KMS-11 (cell line): ENCODE measurements around the gene MYOZ3.

Experiments
- H2AFZ ChIP-seq: fragments of 200-600 bp; sonication (generic); 2 replicates; pipeline ENCODE4 v1.6.1; 2016; ENCODE audit warnings: antibody characterized with exemption, mixed run types, low read depth
- H3K27ac ChIP-seq: fragments of 200-600 bp; sonication (generic); 2 replicates; pipeline ENCODE4 v1.6.1; 2016; ENCODE audit warnings: mild to moderate bottlenecking, mixed run types
- H3K27me3 ChIP-seq: fragments of 200-600 bp; sonication (generic); 2 replicates; pipeline ENCODE4 v1.6.1; 2017; ENCODE audit warnings: mild to moderate bottlenecking, low read depth, mixed run types, moderate library complexity; ENCODE audit not compliant: insufficient read depth
- H3K36me3 ChIP-seq: fragments of 200-600 bp; sonication (generic); 2 replicates; pipeline ENCODE4 v1.6.1; 2017; ENCODE audit warnings: mild to moderate bottlenecking, mixed run types; ENCODE audit not compliant: insufficient read depth
- H3K4me1 ChIP-seq: fragments of 200-600 bp; sonication (generic); 2 replicates; pipeline ENCODE4 v1.6.1; 2016; ENCODE audit warnings: mild to moderate bottlenecking, low read depth, mixed run types; ENCODE audit not compliant: poor library complexity, severe bottlenecking
- H3K4me2 ChIP-seq: fragments of 200-600 bp; sonication (generic); 2 replicates; pipeline ENCODE4 v1.7.0; 2016; ENCODE audit warnings: mild to moderate bottlenecking, mixed run types
- H3K4me3 ChIP-seq: fragments of 200-600 bp; sonication (generic); IDR thresholded peaks from 2 replicates; pipeline ENCODE4 v1.6.1; 2017; ENCODE audit warnings: low read depth, low read length, mixed read lengths; ENCODE audit not compliant: insufficient read depth
- H3K79me2 ChIP-seq: fragments of 200-600 bp; sonication (generic); 2 replicates; pipeline ENCODE4 v1.6.1; 2016; ENCODE audit warnings: low read depth, mixed run types; ENCODE audit not compliant: insufficient read depth
- H3K9ac ChIP-seq: fragments of 200-600 bp; sonication (generic); 2 replicates; pipeline ENCODE4 v1.6.1; 2016; ENCODE audit warnings: mild to moderate bottlenecking, mixed run types
- H4K20me1 ChIP-seq: fragments of 200-600 bp; sonication (generic); 2 replicates; pipeline ENCODE4 v1.6.1; 2016; ENCODE audit warnings: mild to moderate bottlenecking, mixed run types; ENCODE audit not compliant: insufficient read depth
- CTCF ChIP-seq: fragments of 200-600 bp; sonication (generic); conservative IDR thresholded peaks from 2 replicates; pipeline ENCODE4 v1.6.1; 2017; ENCODE audit warnings: low read depth, mild to moderate bottlenecking, antibody characterized with exemption, low read length, moderate library complexity, mixed read lengths

Gene MYOZ3

GRCh38 chr5:150614661-150615060 is 46.4 kb upstream of the MYOZ3 start:
- Histone ChIP-seq H3K27me3 (no peaks in the 10 kb centered on the region), H3K4me3 (no peak overlapping the region)

GRCh38 chr5:150615141-150615699 is 45.8 kb upstream of the MYOZ3 start:
- no peak overlapping the region for H3K9ac ChIP-seq
- TF ChIP-seq CTCF, result no peak
- no peaks in the 10 kb centered on the region for H3K79me2 ChIP-seq
- no peak overlapping the region for H3K4me3 ChIP-seq
- no peaks in the 10 kb centered on the region for H3K4me1 ChIP-seq
- H3K27ac ChIP-seq, result no peak overlapping the region
- no peak overlapping the region for H2AFZ ChIP-seq
- H3K4me2 ChIP-seq, result no peak overlapping the region
- no peaks in the 10 kb centered on the region for H4K20me1 ChIP-seq
- H3K27me3 ChIP-seq, result no peaks in the 10 kb centered on the region
- H3K36me3 ChIP-seq, result no peaks in the 10 kb centered on the region

More at GRCh38 chr5:150614661-150615060, 46.4 kb upstream of the MYOZ3 start:
- no peak overlapping the region for H3K9ac ChIP-seq
- no peaks in the 10 kb centered on the region for H3K4me1 ChIP-seq
- H3K4me2 ChIP-seq, result no peak overlapping the region
- no peak overlapping the region for H2AFZ ChIP-seq
- no peaks in the 10 kb centered on the region for H3K36me3 ChIP-seq
- no peak overlapping the region for H3K27ac ChIP-seq
- H3K79me2 ChIP-seq, result no peaks in the 10 kb centered on the region
- no peaks in the 10 kb centered on the region for H4K20me1 ChIP-seq
- no peak for TF ChIP-seq CTCF

GRCh38 chr5:150616024-150616470 is 45.0 kb upstream of the MYOZ3 start:
- H4K20me1 ChIP-seq, result no peaks in the 10 kb centered on the region

GRCh38 chr5:150616506-150616905 is 44.5 kb upstream of the MYOZ3 start:
- no peak overlapping the region for H2AFZ ChIP-seq
- no peaks in the 10 kb centered on the region for H3K4me1 ChIP-seq
- no peaks in the 10 kb centered on the region for H3K36me3 ChIP-seq
- no peak overlapping the region for H3K9ac ChIP-seq
- H3K27ac ChIP-seq, result no peak overlapping the region
- H3K4me3 ChIP-seq, result no peak overlapping the region
- no peaks in the 10 kb centered on the region for H3K27me3 ChIP-seq
- TF ChIP-seq CTCF, result no peak
- H3K4me2 ChIP-seq, result no peak overlapping the region
- no peaks in the 10 kb centered on the region for H3K79me2 ChIP-seq
- no peaks in the 10 kb centered on the region for H4K20me1 ChIP-seq

More at GRCh38 chr5:150616024-150616470, 45.0 kb upstream of the MYOZ3 start:
- Histone ChIP-seq H3K79me2 (no peaks in the 10 kb centered on the region), H3K4me2 (no peak overlapping the region), H2AFZ (no peak overlapping the region), H3K4me1 (no peaks in the 10 kb centered on the region), H3K27me3 (no peaks in the 10 kb centered on the region), H3K36me3 (no peaks in the 10 kb centered on the region), H3K4me3 (no peak overlapping the region), H3K9ac (no peak overlapping the region), H3K27ac (no peak overlapping the region)
- no peak for TF ChIP-seq CTCF
